SK-N-SH (cell line): ENCODE results near the gene SYNC.

Source experiments
- EZH2phosphoT487 ChIP-seq: fragments of 200-600 bp; sonication (generic); IDR thresholded peaks from 2 replicates; pipeline ENCODE4 v1.6.1; 2017; ENCODE audit warnings: low read depth, mixed run types, mild to moderate bottlenecking, antibody characterized with exemption, moderate library complexity, borderline replicate concordance
- MXI1 ChIP-seq: IDR thresholded peaks from 2 replicates; pipeline ENCODE4 v1.6.1; 2012; ENCODE audit warnings: mild to moderate bottlenecking, low read depth, low read length, improper control_type of control experiment
- RFX5 ChIP-seq: IDR thresholded peaks from 2 replicates; pipeline ENCODE4 v1.6.1; 2012; ENCODE audit warnings: mild to moderate bottlenecking, improper control_type of control experiment, low read length
- TAF1 ChIP-seq: IDR thresholded peaks from 2 replicates; pipeline ENCODE4 v1.6.1; 2012; ENCODE audit warnings: low read depth, mild to moderate bottlenecking, low read length, moderate library complexity, borderline replicate concordance
- TF ChIP-seq, protein P1 (sequence below): fragments of 150-350 bp; IDR thresholded peaks from 2 replicates; pipeline ENCODE4 v1.6.1; 2016; ENCODE audit warnings: mild to moderate bottlenecking, low read depth, low read length
- TF ChIP-seq, protein P2 (sequence below): IDR thresholded peaks from 2 replicates; pipeline ENCODE4 v1.4.0; 2012; ENCODE audit warnings: low read depth, borderline replicate concordance
- TF ChIP-seq, protein P3 (sequence below): fragments of 200-600 bp; sonication (generic); IDR thresholded peaks from 2 replicates; pipeline ENCODE4 v1.6.1; 2017; ENCODE audit warnings: antibody characterized with exemption, mild to moderate bottlenecking, moderate library complexity
- TF ChIP-seq, protein P4 (sequence below): IDR thresholded peaks from 2 replicates; pipeline ENCODE4 v1.4.0; 2012; ENCODE audit warnings: low read depth, borderline replicate concordance

DNA sequence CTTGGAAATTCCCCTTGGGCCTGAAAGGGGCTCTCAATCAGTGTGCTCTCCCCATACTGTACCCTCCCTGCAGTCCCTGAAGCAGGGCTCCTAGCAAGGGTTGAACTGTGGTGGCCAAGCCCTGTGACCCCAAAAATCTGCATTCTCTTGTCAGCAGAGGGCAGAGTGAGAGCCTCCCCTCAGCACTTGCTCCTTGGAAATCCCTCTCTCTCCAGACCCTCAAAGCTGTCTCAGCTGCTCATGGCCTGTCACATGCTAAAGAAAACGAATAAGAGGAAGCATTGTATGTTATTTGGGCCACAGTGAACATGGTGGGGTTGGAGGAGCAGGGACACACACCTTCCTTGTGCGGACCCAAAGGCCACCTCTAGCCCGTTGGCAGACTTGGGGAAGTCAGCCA lies 47.2 kb upstream of the SYNC start:
- TF ChIP-seq, protein P1, sequence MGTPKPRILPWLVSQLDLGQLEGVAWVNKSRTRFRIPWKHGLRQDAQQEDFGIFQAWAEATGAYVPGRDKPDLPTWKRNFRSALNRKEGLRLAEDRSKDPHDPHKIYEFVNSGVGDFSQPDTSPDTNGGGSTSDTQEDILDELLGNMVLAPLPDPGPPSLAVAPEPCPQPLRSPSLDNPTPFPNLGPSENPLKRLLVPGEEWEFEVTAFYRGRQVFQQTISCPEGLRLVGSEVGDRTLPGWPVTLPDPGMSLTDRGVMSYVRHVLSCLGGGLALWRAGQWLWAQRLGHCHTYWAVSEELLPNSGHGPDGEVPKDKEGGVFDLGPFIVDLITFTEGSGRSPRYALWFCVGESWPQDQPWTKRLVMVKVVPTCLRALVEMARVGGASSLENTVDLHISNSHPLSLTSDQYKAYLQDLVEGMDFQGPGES, result no peak
- TF ChIP-seq EZH2phosphoT487, result no peak
- TF ChIP-seq, protein P2, sequence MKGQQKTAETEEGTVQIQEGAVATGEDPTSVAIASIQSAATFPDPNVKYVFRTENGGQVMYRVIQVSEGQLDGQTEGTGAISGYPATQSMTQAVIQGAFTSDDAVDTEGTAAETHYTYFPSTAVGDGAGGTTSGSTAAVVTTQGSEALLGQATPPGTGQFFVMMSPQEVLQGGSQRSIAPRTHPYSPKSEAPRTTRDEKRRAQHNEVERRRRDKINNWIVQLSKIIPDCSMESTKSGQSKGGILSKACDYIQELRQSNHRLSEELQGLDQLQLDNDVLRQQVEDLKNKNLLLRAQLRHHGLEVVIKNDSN, result no peak
- TF ChIP-seq, protein P3, sequence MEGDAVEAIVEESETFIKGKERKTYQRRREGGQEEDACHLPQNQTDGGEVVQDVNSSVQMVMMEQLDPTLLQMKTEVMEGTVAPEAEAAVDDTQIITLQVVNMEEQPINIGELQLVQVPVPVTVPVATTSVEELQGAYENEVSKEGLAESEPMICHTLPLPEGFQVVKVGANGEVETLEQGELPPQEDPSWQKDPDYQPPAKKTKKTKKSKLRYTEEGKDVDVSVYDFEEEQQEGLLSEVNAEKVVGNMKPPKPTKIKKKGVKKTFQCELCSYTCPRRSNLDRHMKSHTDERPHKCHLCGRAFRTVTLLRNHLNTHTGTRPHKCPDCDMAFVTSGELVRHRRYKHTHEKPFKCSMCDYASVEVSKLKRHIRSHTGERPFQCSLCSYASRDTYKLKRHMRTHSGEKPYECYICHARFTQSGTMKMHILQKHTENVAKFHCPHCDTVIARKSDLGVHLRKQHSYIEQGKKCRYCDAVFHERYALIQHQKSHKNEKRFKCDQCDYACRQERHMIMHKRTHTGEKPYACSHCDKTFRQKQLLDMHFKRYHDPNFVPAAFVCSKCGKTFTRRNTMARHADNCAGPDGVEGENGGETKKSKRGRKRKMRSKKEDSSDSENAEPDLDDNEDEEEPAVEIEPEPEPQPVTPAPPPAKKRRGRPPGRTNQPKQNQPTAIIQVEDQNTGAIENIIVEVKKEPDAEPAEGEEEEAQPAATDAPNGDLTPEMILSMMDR, result no peak
- TF ChIP-seq MXI1, result no peak
- no peak for TF ChIP-seq RFX5
- TF ChIP-seq, protein P4, sequence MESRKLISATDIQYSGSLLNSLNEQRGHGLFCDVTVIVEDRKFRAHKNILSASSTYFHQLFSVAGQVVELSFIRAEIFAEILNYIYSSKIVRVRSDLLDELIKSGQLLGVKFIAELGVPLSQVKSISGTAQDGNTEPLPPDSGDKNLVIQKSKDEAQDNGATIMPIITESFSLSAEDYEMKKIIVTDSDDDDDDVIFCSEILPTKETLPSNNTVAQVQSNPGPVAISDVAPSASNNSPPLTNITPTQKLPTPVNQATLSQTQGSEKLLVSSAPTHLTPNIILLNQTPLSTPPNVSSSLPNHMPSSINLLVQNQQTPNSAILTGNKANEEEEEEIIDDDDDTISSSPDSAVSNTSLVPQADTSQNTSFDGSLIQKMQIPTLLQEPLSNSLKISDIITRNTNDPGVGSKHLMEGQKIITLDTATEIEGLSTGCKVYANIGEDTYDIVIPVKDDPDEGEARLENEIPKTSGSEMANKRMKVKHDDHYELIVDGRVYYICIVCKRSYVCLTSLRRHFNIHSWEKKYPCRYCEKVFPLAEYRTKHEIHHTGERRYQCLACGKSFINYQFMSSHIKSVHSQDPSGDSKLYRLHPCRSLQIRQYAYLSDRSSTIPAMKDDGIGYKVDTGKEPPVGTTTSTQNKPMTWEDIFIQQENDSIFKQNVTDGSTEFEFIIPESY, result no peak
- no peak for TF ChIP-seq TAF1
